Measurements from ENCODE around the gene ABHD14A. TPM values are rescaled to one million over a fixed set of nuclear protein-coding genes. Genes with fewer than 3 reads are reported as not detected.

Gene ABHD14A
- total RNA-seq, 6 experiments from 2014 or later = 10.5 to 13.2 (median 11.0) TPM

DNA sequence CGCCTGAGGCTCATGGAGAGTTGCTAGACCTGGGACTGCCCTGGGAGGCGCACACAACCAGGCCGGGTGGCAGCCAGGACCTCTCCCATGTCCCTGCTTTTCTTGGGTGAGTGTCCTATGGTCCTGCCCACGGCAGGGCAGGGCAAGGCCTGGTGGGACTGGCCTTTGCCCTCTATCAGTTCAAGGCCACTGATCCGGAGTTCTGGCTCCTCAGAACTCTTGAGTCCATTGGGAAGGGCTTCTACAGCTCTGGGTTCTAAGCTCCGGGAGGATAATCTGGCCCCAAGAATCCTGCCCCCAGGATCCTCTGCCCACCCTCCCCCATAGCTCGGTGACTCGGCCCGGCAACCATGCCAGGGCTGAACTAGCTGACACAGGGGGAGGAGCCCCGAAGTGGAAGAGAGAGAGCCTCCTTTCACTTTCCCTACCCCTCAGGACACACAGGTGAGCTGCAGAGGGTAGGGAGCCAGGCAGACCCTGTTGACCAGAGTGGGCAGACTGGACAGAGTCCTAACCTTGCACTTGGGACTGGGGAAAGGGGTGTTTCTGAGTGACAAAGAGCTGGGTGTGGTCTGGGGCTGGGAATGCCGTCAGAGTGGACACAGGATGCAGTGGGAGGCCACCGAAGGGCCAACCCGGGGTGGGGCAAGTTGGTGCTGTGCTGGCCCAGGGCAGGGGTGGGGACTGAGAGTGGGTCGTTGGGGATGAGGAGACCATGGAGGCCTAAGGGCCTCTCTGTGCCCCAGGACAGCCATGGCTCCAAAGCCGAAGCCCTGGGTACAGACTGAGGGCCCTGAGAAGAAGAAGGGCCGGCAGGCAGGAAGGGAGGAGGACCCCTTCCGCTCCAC is 32.0 kb upstream of the ABHD14A start:
- Mint-ChIP-seq H3K9me3 (no peaks in the 10 kb centered on the region), H3K27ac (peak overlapping the region; percentile 94), H3K4me1 (ENCODE audit: low read depth) (peaks cover 32% of the 10 kb centered on the region), H3K27me3 (ENCODE audit: insufficient read depth) (no peaks in the 10 kb centered on the region; the same call in 1 of the 2 replicates), H3K36me3 (ENCODE audit: low read depth) (peaks cover 5% of the 10 kb centered on the region), H3K4me3 (peak overlapping the region; percentile 82)
- TF ChIP-seq, protein P1, sequence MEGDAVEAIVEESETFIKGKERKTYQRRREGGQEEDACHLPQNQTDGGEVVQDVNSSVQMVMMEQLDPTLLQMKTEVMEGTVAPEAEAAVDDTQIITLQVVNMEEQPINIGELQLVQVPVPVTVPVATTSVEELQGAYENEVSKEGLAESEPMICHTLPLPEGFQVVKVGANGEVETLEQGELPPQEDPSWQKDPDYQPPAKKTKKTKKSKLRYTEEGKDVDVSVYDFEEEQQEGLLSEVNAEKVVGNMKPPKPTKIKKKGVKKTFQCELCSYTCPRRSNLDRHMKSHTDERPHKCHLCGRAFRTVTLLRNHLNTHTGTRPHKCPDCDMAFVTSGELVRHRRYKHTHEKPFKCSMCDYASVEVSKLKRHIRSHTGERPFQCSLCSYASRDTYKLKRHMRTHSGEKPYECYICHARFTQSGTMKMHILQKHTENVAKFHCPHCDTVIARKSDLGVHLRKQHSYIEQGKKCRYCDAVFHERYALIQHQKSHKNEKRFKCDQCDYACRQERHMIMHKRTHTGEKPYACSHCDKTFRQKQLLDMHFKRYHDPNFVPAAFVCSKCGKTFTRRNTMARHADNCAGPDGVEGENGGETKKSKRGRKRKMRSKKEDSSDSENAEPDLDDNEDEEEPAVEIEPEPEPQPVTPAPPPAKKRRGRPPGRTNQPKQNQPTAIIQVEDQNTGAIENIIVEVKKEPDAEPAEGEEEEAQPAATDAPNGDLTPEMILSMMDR (IDR thresholded peaks at IDR 0.05) = no peak
- DNase-seq = peak; percentile 50

DNA sequence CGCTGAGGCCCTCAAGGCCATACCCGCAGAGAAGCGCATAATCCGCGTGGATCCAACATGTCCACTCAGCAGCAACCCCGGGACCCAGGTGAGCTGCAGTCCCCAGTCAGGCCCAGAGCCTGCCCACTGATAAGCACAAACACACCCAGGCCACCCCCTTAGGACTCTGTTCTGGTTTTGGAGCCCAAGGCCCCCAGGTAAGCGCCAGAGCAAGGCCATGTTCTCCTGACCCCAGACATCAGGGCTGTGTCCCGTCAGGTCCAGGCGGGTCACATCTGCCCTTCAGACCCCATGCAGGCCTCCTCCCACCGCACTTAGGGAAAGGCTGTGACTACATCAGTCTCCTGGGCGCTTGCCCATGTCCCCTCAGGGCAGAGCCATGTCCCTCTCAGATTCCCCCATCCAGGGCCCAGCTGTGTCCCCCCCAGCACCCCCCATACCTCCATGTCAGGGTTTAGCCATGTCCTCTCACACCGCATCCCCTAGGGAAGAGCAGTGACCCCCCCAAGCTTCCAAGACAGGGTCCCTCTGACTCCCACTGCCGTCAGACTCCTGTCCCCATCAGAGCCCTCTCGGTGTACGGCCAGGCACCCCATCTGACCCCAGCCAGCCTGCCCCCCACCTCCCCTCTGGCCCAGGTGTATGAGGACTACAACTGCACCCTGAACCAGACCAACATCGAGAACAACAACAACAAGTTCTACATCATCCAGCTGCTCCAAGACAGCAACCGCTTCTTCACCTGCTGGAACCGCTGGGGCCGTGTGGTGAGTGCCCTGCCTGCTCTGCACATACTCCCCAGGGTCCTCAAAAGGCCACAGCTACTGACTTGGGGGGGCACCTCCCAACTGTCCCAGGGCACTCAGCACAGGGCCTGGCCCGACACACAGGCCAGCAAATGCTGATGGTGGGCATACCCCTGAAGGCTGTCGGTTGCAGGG is 31.1 kb upstream of the ABHD14A start:
- H3K27ac Mint-ChIP-seq = peak overlapping the region; percentile 94
- DNase-seq = no peak
- peaks cover 32% of the 10 kb centered on the region for H3K4me1 Mint-ChIP-seq (ENCODE audit: low read depth)
- TF ChIP-seq, protein P1 (IDR thresholded peaks at IDR 0.05) = no peak
- no peaks in the 10 kb centered on the region for H3K9me3 Mint-ChIP-seq
- no peak overlapping the region for H3K4me3 Mint-ChIP-seq
- peaks cover 5% of the 10 kb centered on the region for H3K36me3 Mint-ChIP-seq (ENCODE audit: low read depth)
- no peaks in the 10 kb centered on the region; the same call in 1 of the 2 replicates for H3K27me3 Mint-ChIP-seq (ENCODE audit: insufficient read depth)

DNA sequence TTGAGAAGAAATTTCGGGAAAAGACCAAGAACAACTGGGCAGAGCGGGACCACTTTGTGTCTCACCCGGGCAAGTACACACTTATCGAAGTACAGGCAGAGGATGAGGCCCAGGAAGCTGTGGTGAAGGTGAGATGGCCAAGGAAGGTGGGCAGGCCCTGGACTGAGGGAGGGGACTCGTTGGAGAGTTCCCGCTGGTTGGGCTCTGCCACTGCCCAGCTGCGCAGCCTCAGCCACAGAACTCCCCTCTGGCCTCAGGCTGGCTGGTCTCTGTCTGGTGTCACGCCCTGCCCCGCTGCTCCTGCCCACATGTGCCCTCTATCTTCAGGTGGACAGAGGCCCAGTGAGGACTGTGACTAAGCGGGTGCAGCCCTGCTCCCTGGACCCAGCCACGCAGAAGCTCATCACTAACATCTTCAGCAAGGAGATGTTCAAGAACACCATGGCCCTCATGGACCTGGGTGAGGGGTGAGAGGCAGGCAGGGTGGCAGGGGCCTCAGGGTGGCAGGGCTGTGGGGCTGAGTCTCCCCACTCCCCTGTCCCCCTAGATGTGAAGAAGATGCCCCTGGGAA is 30.3 kb upstream of the ABHD14A start:
- H3K4me3 Mint-ChIP-seq = no peak overlapping the region
- peaks cover 26% of the 10 kb centered on the region for H3K4me1 Mint-ChIP-seq (ENCODE audit: low read depth)
- no peak for DNase-seq
- H3K27ac Mint-ChIP-seq = 0 out of 2 replicates have a peak overlapping the region, but pooled peaks have one; percentile 94
- H3K36me3 Mint-ChIP-seq (ENCODE audit: low read depth) = no peaks in the 10 kb centered on the region
- H3K9me3 Mint-ChIP-seq = no peaks in the 10 kb centered on the region
- TF ChIP-seq, protein P1 (IDR thresholded peaks at IDR 0.05) = no peak
- H3K27me3 Mint-ChIP-seq (ENCODE audit: insufficient read depth) = no peaks in the 10 kb centered on the region; the same call in 1 of the 2 replicates

DNA sequence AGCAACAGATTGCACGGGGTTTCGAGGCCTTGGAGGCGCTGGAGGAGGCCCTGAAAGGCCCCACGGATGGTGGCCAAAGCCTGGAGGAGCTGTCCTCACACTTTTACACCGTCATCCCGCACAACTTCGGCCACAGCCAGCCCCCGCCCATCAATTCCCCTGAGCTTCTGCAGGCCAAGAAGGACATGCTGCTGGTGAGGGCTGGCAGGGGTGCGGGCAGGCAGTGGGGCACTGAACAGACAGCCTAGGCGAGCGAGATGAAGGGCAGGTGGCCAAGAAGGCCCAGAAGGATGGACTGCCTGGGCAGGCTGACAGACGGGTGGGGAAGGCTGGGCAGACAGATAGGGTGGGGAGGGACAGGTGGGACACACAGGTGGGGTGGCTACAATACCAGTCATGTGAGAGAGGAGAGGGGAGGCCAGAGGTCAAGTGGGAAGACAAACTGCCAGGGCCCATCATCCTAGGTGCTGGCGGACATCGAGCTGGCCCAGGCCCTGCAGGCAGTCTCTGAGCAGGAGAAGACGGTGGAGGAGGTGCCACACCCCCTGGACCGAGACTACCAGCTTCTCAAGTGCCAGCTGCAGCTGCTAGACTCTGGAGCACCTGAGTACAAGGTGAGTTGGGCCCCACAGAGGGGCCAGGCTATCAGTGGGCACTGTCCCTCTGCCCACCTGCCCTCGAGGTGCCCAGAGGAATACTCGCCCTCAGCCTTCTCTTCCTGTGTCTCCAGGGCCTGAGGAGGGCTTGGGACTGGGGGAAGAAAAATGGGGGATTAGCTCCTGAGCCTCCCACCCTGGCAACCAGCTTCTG is 29.6 kb upstream of the ABHD14A start:
- H3K27ac Mint-ChIP-seq = no peak overlapping the region
- H3K9me3 Mint-ChIP-seq = no peaks in the 10 kb centered on the region
- peaks cover 19% of the 10 kb centered on the region for H3K4me1 Mint-ChIP-seq (ENCODE audit: low read depth)
- H3K4me3 Mint-ChIP-seq = no peak overlapping the region
- DNase-seq = no peak
- TF ChIP-seq, protein P1 (IDR thresholded peaks at IDR 0.05) = no peak
- no peaks in the 10 kb centered on the region for H3K36me3 Mint-ChIP-seq (ENCODE audit: low read depth)
- H3K27me3 Mint-ChIP-seq (ENCODE audit: insufficient read depth) = no peaks in the 10 kb centered on the region; the same call in 1 of the 2 replicates

All from HFFc6 (cell line).